ENCODE measurements around the gene EXOSC1.

The EXOSC1 gene

GRCh38 chr10:97401455-97401919, 44.3 kb downstream of the EXOSC1 start:
- H3K4me1 ChIP-seq = peaks cover 33% of the 10 kb centered on the region
- peaks cover 19% of the 10 kb centered on the region for H3K36me3 ChIP-seq
- H3K4me3 ChIP-seq = peak overlapping the region; percentile 82
- no peaks in the 10 kb centered on the region for H4K20me1 ChIP-seq
- no peaks in the 10 kb centered on the region for H3K27me3 ChIP-seq
- no peak overlapping the region for H3K9ac ChIP-seq
- H3K27ac ChIP-seq = no peak overlapping the region
- no peaks in the 10 kb centered on the region for H3K9me3 ChIP-seq
- no peak for TF ChIP-seq Cebpa-rat (IDR thresholded peaks at IDR 0.05)
- H3K4me2 ChIP-seq = peak overlapping the region; percentile 95

- H3K4me1 ChIP-seq = peaks cover 27% of the 10 kb centered on the region
- peak within 1 kb of the TSS; percentile 82 for H3K4me3 ChIP-seq
- H3K27me3 ChIP-seq = no peaks in the 10 kb centered on the region
- peak within 1 kb of the TSS; percentile 74 for H3K9ac ChIP-seq
- no peak for TF ChIP-seq Cebpa-rat (IDR thresholded peaks at IDR 0.05)
- peaks cover 25% of the 10 kb centered on the region for H3K36me3 ChIP-seq
- peak within 1 kb of the TSS; percentile 59 for H3K27ac ChIP-seq
- no peaks in the 10 kb centered on the region for H3K9me3 ChIP-seq
- no peaks in the 10 kb centered on the region for H4K20me1 ChIP-seq
- H3K4me2 ChIP-seq = peak within 1 kb of the TSS; percentile 95
Measured at GRCh38 chr10:97400665-97401454, 44.9 kb downstream of the EXOSC1 start, which contains the start of gene RRP12. TSS of gene RRP12 (minus strand) at chr10:97401340. CDS start at chr10:97401231, 109 bp downstream.

GRCh38 chr10:97399843-97400545, 45.8 kb downstream of the EXOSC1 start:
- Histone ChIP-seq H3K4me2 (peak overlapping the region; percentile 95), H3K4me3 (peak overlapping the region; percentile 82), H3K27me3 (no peaks in the 10 kb centered on the region), H3K4me1 (peaks cover 22% of the 10 kb centered on the region), H4K20me1 (no peaks in the 10 kb centered on the region), H3K9me3 (no peaks in the 10 kb centered on the region), H3K27ac (peak overlapping the region; percentile 59), H3K9ac (peak overlapping the region; percentile 74), H3K36me3 (peaks cover 34% of the 10 kb centered on the region)
- no peak for TF ChIP-seq Cebpa-rat (IDR thresholded peaks at IDR 0.05)

GRCh38 chr10:97396056-97396455, 49.8 kb downstream of the EXOSC1 start:
- H3K27ac ChIP-seq = no peak overlapping the region
- peaks cover 74% of the 10 kb centered on the region for H3K36me3 ChIP-seq
- no peaks in the 10 kb centered on the region for H3K27me3 ChIP-seq
- no peak overlapping the region for H3K9ac ChIP-seq
- peaks cover 20% of the 10 kb centered on the region for H3K4me1 ChIP-seq
- H3K4me3 ChIP-seq = no peak overlapping the region
- no peak for TF ChIP-seq Cebpa-rat (IDR thresholded peaks at IDR 0.05)
- no peaks in the 10 kb centered on the region for H4K20me1 ChIP-seq
- no peak overlapping the region for H3K4me2 ChIP-seq
- no peaks in the 10 kb centered on the region for H3K9me3 ChIP-seq

GRCh38 chr10:97393034-97393573, 52.7 kb downstream of the EXOSC1 start:
- H3K27me3 ChIP-seq = no peaks in the 10 kb centered on the region
- H3K9ac ChIP-seq = no peak overlapping the region
- H3K4me3 ChIP-seq = no peak overlapping the region
- no peak for TF ChIP-seq Cebpa-rat (IDR thresholded peaks at IDR 0.05)
- no peak overlapping the region for H3K4me2 ChIP-seq
- no peaks in the 10 kb centered on the region for H4K20me1 ChIP-seq
- no peak overlapping the region for H3K27ac ChIP-seq
- 0 out of 2 replicates have a peak, but pooled peaks cover 4% of the 10 kb centered on the region for H3K4me1 ChIP-seq
- H3K9me3 ChIP-seq = no peaks in the 10 kb centered on the region
- H3K36me3 ChIP-seq = peaks cover 96% of the 10 kb centered on the region

- H3K4me3 ChIP-seq = no peak overlapping the region
- H3K9me3 ChIP-seq = no peaks in the 10 kb centered on the region
- H3K36me3 ChIP-seq = peaks cover 99% of the 10 kb centered on the region
- no peak for TF ChIP-seq Cebpa-rat (IDR thresholded peaks at IDR 0.05)
- no peaks in the 10 kb centered on the region for H3K27me3 ChIP-seq
- 0 out of 2 replicates have a peak, but pooled peaks cover 4% of the 10 kb centered on the region for H3K4me1 ChIP-seq
- no peak overlapping the region for H3K9ac ChIP-seq
- H3K27ac ChIP-seq = no peak overlapping the region
- H3K4me2 ChIP-seq = no peak overlapping the region
- H4K20me1 ChIP-seq = no peaks in the 10 kb centered on the region
Measured at GRCh38 chr10:97390091-97390490, 55.7 kb downstream of the EXOSC1 start.

- H3K4me1 ChIP-seq = 0 out of 2 replicates have a peak, but pooled peaks cover 4% of the 10 kb centered on the region
- no peak for TF ChIP-seq Cebpa-rat (IDR thresholded peaks at IDR 0.05)
- H3K4me2 ChIP-seq = no peak overlapping the region
- H3K27me3 ChIP-seq = no peaks in the 10 kb centered on the region
- H3K27ac ChIP-seq = no peak overlapping the region
- H3K9me3 ChIP-seq = no peaks in the 10 kb centered on the region
- peaks cover 99% of the 10 kb centered on the region for H3K36me3 ChIP-seq
- no peak overlapping the region for H3K4me3 ChIP-seq
- no peaks in the 10 kb centered on the region for H4K20me1 ChIP-seq
- H3K9ac ChIP-seq = no peak overlapping the region
Measured at GRCh38 chr10:97388152-97388551, 57.7 kb downstream of the EXOSC1 start.
